ENCODE data around the gene CTSW.

CTSW gene

GRCh38 chr11:65870307-65870658 is 9.4 kb upstream of the CTSW start:
- peak overlapping the region; percentile 61 for H4K91ac ChIP-seq (ENCODE audit: low read length)
- H3K27ac ChIP-seq (ENCODE audit: low read length, poor library complexity, severe bottlenecking): no peak overlapping the region
- peaks cover 54 to 59% of the 10 kb centered on the region in 2 experiments for H3K36me3 ChIP-seq (ENCODE audit: control insufficient read depth in 1 of 2, insufficient read depth in 2 of 2, low read depth in 1 of 2, low read length in 2 of 2)
- no peak overlapping the region for H3K23ac ChIP-seq (ENCODE audit: low read length in 2 of 2)
- H3K79me1 ChIP-seq (replicated peaks; ENCODE audit: low read length, poor library complexity, severe bottlenecking): peaks cover 13% of the 10 kb centered on the region
- peak overlapping the region; percentile 24 to 42 for H3K18ac ChIP-seq (ENCODE audit: low read depth in 1 of 2, low read length in 2 of 2)
- peak overlapping the region; percentile 94 for H3K9ac ChIP-seq (ENCODE audit: low read length)
- H3K4me3 ChIP-seq (ENCODE audit: insufficient read depth in 1 of 2, low read depth in 1 of 2, low read length in 2 of 2): peak overlapping the region; percentile 6 to 87
- H2BK5ac ChIP-seq (ENCODE audit: low read depth, low read length, poor library complexity, severe bottlenecking): no peak overlapping the region
- H3K4ac ChIP-seq (ENCODE audit: low read depth in 1 of 2, low read length in 2 of 2): peak overlapping the region; percentile 17 to 64
- no peak for DNase-seq
- no peak overlapping the region for H2BK120ac ChIP-seq (ENCODE audit: low read depth, low read length)
- H3K27me3 ChIP-seq (ENCODE audit: control insufficient read depth in 1 of 2, insufficient read depth in 1 of 2, low read length in 2 of 2): no peaks in the 10 kb centered on the region
- H4K8ac ChIP-seq (ENCODE audit: low read length): peak overlapping the region; percentile 76
- no peaks in the 10 kb centered on the region for H3K9me3 ChIP-seq (ENCODE audit: control insufficient read depth, low read length)
- peaks cover 37% of the 10 kb centered on the region for H3K4me1 ChIP-seq (ENCODE audit: control insufficient read depth, insufficient read depth, low read depth, low read length)
- no peak overlapping the region for H2AK5ac ChIP-seq (ENCODE audit: low read length, severe bottlenecking)
- no peak overlapping the region for H3K4me2 ChIP-seq (ENCODE audit: low read length, poor library complexity, severe bottlenecking)
- H2BK15ac ChIP-seq (ENCODE audit: low read depth, poor library complexity, severe bottlenecking): no peak overlapping the region
- 89% methylated on average over 9 of the region's 11 CpGs for WGBS
- H2BK12ac ChIP-seq (ENCODE audit: low read length in 2 of 2): peak overlapping the region in 1 of 2 experiments; percentile 51
- H2AFZ ChIP-seq (ENCODE audit: low read depth, low read length): no peak overlapping the region
- peak overlapping the region in 1 of 2 experiments; percentile 20 for H3K14ac ChIP-seq (ENCODE audit: low read length in 2 of 2)

DNA sequence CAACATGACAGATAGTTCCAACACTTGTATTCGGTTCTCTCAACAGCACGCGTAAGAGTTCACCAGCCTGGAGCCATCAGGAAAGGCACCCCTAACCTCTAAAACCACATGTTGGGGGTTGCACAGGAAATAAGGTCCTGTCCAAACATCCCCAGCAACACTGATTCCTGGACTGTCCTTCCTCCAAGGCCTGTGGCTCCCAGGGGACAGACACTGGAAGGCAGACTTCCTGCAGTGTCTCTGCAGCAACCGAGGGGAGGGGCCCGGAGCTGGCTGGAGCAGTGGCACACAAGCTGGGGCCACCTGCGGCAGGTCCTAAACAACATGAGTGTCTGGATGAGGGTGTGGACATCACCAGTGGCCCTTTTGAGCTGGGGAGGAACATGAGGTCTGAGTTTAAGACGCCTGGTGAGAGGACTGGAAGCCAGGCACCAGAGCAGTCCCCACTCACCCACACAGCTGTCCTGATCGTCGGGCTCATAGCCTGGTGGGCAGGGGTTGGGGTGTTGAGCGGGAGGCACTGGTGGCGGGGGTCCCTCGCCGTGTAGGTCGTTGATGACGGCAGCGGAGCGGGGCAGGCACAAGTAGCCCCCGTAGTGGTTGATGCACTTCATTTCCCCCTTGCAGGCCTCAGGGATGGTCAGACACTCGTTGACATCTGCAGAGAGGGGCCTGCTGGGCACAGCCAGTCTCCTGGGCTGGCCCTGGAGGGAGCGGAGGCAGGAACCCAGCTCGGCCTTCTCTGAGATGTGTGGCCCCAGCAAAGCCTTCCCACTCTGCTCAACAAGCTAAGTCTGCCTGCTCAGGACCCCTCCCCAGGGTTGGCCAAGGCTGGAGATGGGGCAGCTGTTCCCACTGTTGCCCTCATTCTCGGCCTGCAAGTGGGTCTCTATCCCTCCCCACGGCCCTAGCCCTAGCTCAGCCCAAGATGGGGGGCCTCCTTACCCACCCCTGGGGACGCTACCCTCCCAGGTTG is 8.6 kb upstream of the CTSW start:
- Histone ChIP-seq H3K4me2 (ENCODE audit: low read length, poor library complexity, severe bottlenecking) (peak overlapping the region; percentile 87), H2BK5ac (ENCODE audit: low read depth, low read length, poor library complexity, severe bottlenecking) (no peak overlapping the region), H3K9me3 (ENCODE audit: control insufficient read depth, low read length) (no peaks in the 10 kb centered on the region), H4K8ac (ENCODE audit: low read length) (peak overlapping the region; percentile 73), H2BK120ac (ENCODE audit: low read depth, low read length) (no peak overlapping the region), H3K27me3 (ENCODE audit: control insufficient read depth in 1 of 2, insufficient read depth in 1 of 2, low read length in 2 of 2) (no peaks in the 10 kb centered on the region), H3K79me1 (replicated peaks; ENCODE audit: low read length, poor library complexity, severe bottlenecking) (peaks cover 12% of the 10 kb centered on the region), H3K27ac (ENCODE audit: low read length, poor library complexity, severe bottlenecking) (peak overlapping the region; percentile 84), H3K36me3 (ENCODE audit: control insufficient read depth in 1 of 2, insufficient read depth in 2 of 2, low read depth in 1 of 2, low read length in 2 of 2) (peaks cover 47 to 52% of the 10 kb centered on the region in 2 experiments), H3K23ac (ENCODE audit: low read length in 2 of 2) (no peak overlapping the region), H2AK5ac (ENCODE audit: low read length, severe bottlenecking) (peak overlapping the region; percentile 85), H3K14ac (ENCODE audit: low read length in 2 of 2) (no peak overlapping the region), H3K4me1 (ENCODE audit: control insufficient read depth, insufficient read depth, low read depth, low read length) (peaks cover 35% of the 10 kb centered on the region), H4K91ac (ENCODE audit: low read length) (peak overlapping the region; percentile 93), H2BK15ac (ENCODE audit: low read depth, poor library complexity, severe bottlenecking) (peak overlapping the region; percentile 37), H2BK12ac (ENCODE audit: low read length in 2 of 2) (peak overlapping the region; percentile 44 to 46), H2AFZ (ENCODE audit: low read depth, low read length) (no peak overlapping the region), H3K9ac (ENCODE audit: low read length) (peak overlapping the region; percentile 94), H3K4ac (ENCODE audit: low read depth in 1 of 2, low read length in 2 of 2) (peak overlapping the region; percentile 83 to 91), H3K4me3 (ENCODE audit: insufficient read depth in 1 of 2, low read depth in 1 of 2, low read length in 2 of 2) (peak overlapping the region; percentile 87 to 88), H3K18ac (ENCODE audit: low read depth in 1 of 2, low read length in 2 of 2) (peak overlapping the region; percentile 49 to 90)
- DNase-seq: peak; percentile 69
- WGBS: 66% methylated on average over 24 of the region's 24 CpGs

DNA sequence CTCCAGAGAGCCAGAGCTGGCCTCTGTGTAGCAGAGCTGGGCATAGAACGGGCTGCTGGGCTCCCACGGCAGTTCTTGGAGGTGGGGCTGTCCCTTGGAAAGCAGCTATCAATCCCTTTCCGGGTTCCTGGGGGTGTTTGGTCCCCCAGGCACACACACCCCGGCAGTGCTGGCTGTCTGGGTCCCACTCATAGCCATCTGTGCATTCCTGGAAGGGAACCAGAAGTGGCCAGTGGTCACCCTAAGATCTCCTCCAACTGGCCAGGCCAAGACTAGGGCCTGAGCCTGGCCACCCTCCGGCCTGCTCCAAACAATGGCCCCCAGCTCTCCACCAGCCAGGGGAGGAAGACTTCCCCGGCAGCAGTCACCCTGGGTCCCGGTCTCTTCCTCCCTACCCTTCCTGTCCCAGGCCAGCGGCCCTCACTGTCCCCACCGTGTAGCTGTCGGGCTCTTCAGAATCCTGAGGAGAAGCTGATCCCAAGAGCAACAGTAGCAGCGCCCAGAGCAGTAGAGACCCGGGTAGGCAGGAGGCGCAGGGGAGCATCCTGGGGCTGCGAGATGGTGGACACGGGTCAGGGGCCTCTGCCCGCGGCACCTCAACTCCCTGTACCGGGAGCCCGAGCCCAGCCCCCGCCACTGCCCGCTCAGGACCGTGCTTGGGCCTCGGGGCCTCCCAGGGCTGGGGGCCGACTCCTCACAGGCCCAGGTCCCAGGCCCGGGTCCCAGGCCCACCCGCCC is 7.7 kb upstream of the CTSW start:
- Histone ChIP-seq H2BK15ac (ENCODE audit: low read depth, poor library complexity, severe bottlenecking) (peak overlapping the region; percentile 89), H3K79me1 (replicated peaks; ENCODE audit: low read length, poor library complexity, severe bottlenecking) (peaks cover 12% of the 10 kb centered on the region), H3K4ac (ENCODE audit: low read depth in 1 of 2, low read length in 2 of 2) (peak overlapping the region; percentile 91 to 96), H4K91ac (ENCODE audit: low read length) (peak overlapping the region; percentile 93), H3K18ac (ENCODE audit: low read depth in 1 of 2, low read length in 2 of 2) (peak overlapping the region; percentile 86 to 90), H2BK5ac (ENCODE audit: low read depth, low read length, poor library complexity, severe bottlenecking) (peak overlapping the region; percentile 36), H2AFZ (ENCODE audit: low read depth, low read length) (no peak overlapping the region), H3K9me3 (ENCODE audit: control insufficient read depth, low read length) (no peaks in the 10 kb centered on the region), H2BK120ac (ENCODE audit: low read depth, low read length) (peak overlapping the region; percentile 91), H3K14ac (ENCODE audit: low read length in 2 of 2) (peak overlapping the region; percentile 37 to 95), H3K9ac (ENCODE audit: low read length) (peak overlapping the region; percentile 94), H2BK12ac (ENCODE audit: low read length in 2 of 2) (peak overlapping the region; percentile 35 to 80), H3K4me2 (ENCODE audit: low read length, poor library complexity, severe bottlenecking) (peak overlapping the region; percentile 87), H3K27ac (ENCODE audit: low read length, poor library complexity, severe bottlenecking) (peak overlapping the region; percentile 84), H3K23ac (ENCODE audit: low read length in 2 of 2) (peak overlapping the region in 1 of 2 experiments; percentile 66), H3K36me3 (ENCODE audit: control insufficient read depth in 1 of 2, insufficient read depth in 2 of 2, low read depth in 1 of 2, low read length in 2 of 2) (peaks cover 40 to 42% of the 10 kb centered on the region in 2 experiments), H3K27me3 (ENCODE audit: control insufficient read depth in 1 of 2, insufficient read depth in 1 of 2, low read length in 2 of 2) (no peaks in the 10 kb centered on the region), H3K4me3 (ENCODE audit: insufficient read depth in 1 of 2, low read depth in 1 of 2, low read length in 2 of 2) (peak overlapping the region; percentile 87 to 88), H2AK5ac (ENCODE audit: low read length, severe bottlenecking) (peak overlapping the region; percentile 85), H3K4me1 (ENCODE audit: control insufficient read depth, insufficient read depth, low read depth, low read length) (peaks cover 32% of the 10 kb centered on the region), H4K8ac (ENCODE audit: low read length) (peak overlapping the region; percentile 86)
- 23% methylated on average over 21 of the region's 26 CpGs for WGBS
- DNase-seq: peak; percentile 64
